GM12878 (cell line): ENCODE data around the gene MPST. TPM values are rescaled to one million over a fixed set of nuclear protein-coding genes. Genes with fewer than 3 reads are reported as not detected.
A peak's percentile ranks its signal among the peaks of the same experiment; 100 is the strongest.

Experiments
- BMI1 ChIP-seq: fragments of 450-650 bp; IDR thresholded peaks from 2 replicates; pipeline ENCODE4 v1.6.1; 2016; ENCODE audit warnings: mild to moderate bottlenecking, moderate library complexity, borderline replicate concordance
- EP300 ChIP-seq, 2 experiments: fragments of 150-350 bp in 1 of 2; IDR thresholded peaks; 2 replicates each; pipeline ENCODE4 v1.6.1; 2011 to 2012; ENCODE audit warnings: low read depth in 2 of 2, low read length in 2 of 2, borderline replicate concordance in 1 of 2, improper control_type of control experiment in 1 of 2, inconsistent platforms in 1 of 2; ENCODE audit not compliant: control insufficient read depth in 1 of 2
- GABPA ChIP-seq: IDR thresholded peaks from 2 replicates; pipeline ENCODE4 v1.6.1; 2014; ENCODE audit warnings: antibody characterized with exemption, low read depth, mild to moderate bottlenecking, inconsistent platforms
- HDAC2 ChIP-seq: fragments of 200-600 bp; sonication (generic); IDR thresholded peaks from 2 replicates; pipeline ENCODE4 v1.6.1; 2017
- MEF2B ChIP-seq: fragments of 450-650 bp; IDR thresholded peaks from 2 replicates; pipeline ENCODE4 v1.6.1; 2018; ENCODE audit warnings: mild to moderate bottlenecking, moderate library complexity; ENCODE audit not compliant: partially characterized antibody, poor library complexity, severe bottlenecking
- NR2C2 ChIP-seq: IDR thresholded peaks from 2 replicates; pipeline ENCODE4 v1.6.1; 2011; ENCODE audit warnings: borderline replicate concordance, low read depth; ENCODE audit not compliant: control insufficient read depth, insufficient read length
- RBBP5 ChIP-seq: fragments of 200-600 bp; sonication (generic); conservative IDR thresholded peaks from 2 replicates; pipeline ENCODE4 v1.6.1; 2016
- RELA ChIP-seq: fragments of 450-650 bp; IDR thresholded peaks from 2 replicates; pipeline ENCODE4 v1.8.0; 2014; ENCODE audit warnings: borderline replicate concordance; ENCODE audit not compliant: partially characterized antibody
- SMAD5 ChIP-seq: IDR thresholded peaks from 2 replicates; pipeline ENCODE4 v1.6.1; 2016; ENCODE audit warnings: antibody characterized with exemption, low read depth
- SRF ChIP-seq, 2 experiments: IDR thresholded peaks; 2 replicates each; pipeline ENCODE4 v1.6.1; 2011; ENCODE audit warnings: low read depth in 2 of 2, low read length in 2 of 2, mild to moderate bottlenecking in 1 of 2, moderate library complexity in 1 of 2
- ZNF207 ChIP-seq: fragments of 450-650 bp; IDR thresholded peaks from 2 replicates; pipeline ENCODE4 v1.6.1; 2014; ENCODE audit warnings: antibody characterized with exemption, mild to moderate bottlenecking, borderline replicate concordance
- ZSCAN29 ChIP-seq: fragments of 450-650 bp; IDR thresholded peaks from 2 replicates; pipeline ENCODE4 v1.6.1; 2017; ENCODE audit warnings: mild to moderate bottlenecking, moderate library complexity
- polyA plus RNA-seq, 11 experiments: library from polyadenylated mRNA; depleted of rRNA in 4 of 11; unstranded in 6 of 11; stranded (reverse) in 5 of 11; fragments of >200 nt; fragmentation: Nextera tagmentation in 4 of 11; fragmentation: Illumina TruSeq in 1 of 11; extraction: Ambion mirVana in 4 of 11; extraction: Trizol in 1 of 11; gene quantifications; 1 replicate in 1 of 11; 2 replicates in 10 of 11; pipeline versions ENCODE4 v1.2.1 to v1.2.3, GENCODE V29; 2011 to 2016; ENCODE audit warnings: inconsistent platforms in 2 of 11, missing spikeins in 2 of 11, low read depth in 1 of 11
- total RNA-seq, 4 experiments: library from RNA; depleted of rRNA in 3 of 4; stranded (reverse); fragments of >200 nt in 3 of 4; fragmentation: Illumina TruSeq in 1 of 4; extraction: Trizol in 1 of 4; gene quantifications; 2 replicates each; pipeline versions ENCODE4 v1.2.1 to v1.2.3, GENCODE V29; 2013 to 2021
- TF ChIP-seq, protein P1 (sequence below): fragments of 450-650 bp; IDR thresholded peaks from 2 replicates; pipeline ENCODE4 v1.6.1; 2016; ENCODE audit warnings: mild to moderate bottlenecking, moderate library complexity, borderline replicate concordance
- TF ChIP-seq, protein P2 (sequence below): IDR thresholded peaks from 2 replicates; pipeline ENCODE4 v1.6.1; 2011; ENCODE audit warnings: low read depth, mild to moderate bottlenecking, low read length, moderate library complexity, borderline replicate concordance; ENCODE audit errors: extremely low read depth
- TF ChIP-seq, protein P3 (sequence below): IDR thresholded peaks from 2 replicates; pipeline ENCODE4 v1.6.1; 2011; ENCODE audit warnings: mild to moderate bottlenecking, low read depth, low read length, moderate library complexity; ENCODE audit not compliant: insufficient replicate concordance
- TF ChIP-seq, protein P4 (sequence below): fragments of 450-650 bp; formaldehyde crosslinking; IDR thresholded peaks from 2 replicates; pipeline ENCODE4 v1.4.0; 2022; ENCODE audit warnings: mild to moderate bottlenecking, moderate library complexity
- TF ChIP-seq, protein P5 (sequence below): fragments of 450-650 bp; IDR thresholded peaks from 2 replicates; pipeline ENCODE4 v1.6.1; 2017; ENCODE audit warnings: mild to moderate bottlenecking, low read depth, inconsistent platforms; ENCODE audit not compliant: poor library complexity, severe bottlenecking

MPST gene
- total and polyA plus RNA-seq, 10 of the 15 experiments (the other 5 are each of a cell fraction or from before 2014, with no cell fraction given) = 0.95 to 88.7 (median 38.5) TPM

DNA sequence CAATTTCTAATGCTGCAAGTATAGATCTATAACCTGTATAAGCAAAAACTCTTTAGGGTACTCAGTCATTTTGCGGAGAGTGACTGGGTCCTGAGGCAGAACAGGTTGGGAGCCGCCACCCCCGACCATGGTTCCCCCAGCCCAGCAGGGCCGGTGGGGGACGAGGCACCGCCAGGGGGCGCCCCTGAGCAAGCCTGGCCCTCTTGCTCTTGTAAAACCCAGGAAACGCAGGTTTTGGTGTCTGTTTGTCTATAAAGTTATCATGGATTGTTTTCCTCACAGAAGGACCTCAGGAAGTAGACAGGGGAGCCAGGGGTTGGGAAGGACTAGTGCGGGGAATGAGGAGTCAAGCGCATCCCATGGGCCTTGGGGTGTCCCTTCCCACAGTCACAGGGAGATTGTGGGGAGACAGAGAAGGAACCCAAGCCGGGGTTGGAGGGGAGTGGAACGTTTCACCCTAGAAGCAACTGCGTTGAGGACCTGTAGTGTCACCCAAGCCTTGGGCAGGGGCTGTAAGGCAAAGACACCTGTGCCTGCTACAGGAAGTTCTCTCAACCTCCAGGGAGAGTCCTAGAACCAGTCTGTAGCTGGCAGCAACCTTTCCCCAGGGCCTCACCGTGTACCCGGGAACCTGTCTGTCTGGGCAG, 58.4 kb downstream of the MPST start (continued):
- TF ChIP-seq, protein P1, sequence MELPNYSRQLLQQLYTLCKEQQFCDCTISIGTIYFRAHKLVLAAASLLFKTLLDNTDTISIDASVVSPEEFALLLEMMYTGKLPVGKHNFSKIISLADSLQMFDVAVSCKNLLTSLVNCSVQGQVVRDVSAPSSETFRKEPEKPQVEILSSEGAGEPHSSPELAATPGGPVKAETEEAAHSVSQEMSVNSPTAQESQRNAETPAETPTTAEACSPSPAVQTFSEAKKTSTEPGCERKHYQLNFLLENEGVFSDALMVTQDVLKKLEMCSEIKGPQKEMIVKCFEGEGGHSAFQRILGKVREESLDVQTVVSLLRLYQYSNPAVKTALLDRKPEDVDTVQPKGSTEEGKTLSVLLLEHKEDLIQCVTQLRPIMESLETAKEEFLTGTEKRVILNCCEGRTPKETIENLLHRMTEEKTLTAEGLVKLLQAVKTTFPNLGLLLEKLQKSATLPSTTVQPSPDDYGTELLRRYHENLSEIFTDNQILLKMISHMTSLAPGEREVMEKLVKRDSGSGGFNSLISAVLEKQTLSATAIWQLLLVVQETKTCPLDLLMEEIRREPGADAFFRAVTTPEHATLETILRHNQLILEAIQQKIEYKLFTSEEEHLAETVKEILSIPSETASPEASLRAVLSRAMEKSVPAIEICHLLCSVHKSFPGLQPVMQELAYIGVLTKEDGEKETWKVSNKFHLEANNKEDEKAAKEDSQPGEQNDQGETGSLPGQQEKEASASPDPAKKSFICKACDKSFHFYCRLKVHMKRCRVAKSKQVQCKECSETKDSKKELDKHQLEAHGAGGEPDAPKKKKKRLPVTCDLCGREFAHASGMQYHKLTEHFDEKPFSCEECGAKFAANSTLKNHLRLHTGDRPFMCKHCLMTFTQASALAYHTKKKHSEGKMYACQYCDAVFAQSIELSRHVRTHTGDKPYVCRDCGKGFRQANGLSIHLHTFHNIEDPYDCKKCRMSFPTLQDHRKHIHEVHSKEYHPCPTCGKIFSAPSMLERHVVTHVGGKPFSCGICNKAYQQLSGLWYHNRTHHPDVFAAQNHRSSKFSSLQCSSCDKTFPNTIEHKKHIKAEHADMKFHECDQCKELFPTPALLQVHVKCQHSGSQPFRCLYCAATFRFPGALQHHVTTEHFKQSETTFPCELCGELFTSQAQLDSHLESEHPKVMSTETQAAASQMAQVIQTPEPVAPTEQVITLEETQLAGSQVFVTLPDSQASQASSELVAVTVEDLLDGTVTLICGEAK = peak; percentile 85
- TF ChIP-seq, protein P2, sequence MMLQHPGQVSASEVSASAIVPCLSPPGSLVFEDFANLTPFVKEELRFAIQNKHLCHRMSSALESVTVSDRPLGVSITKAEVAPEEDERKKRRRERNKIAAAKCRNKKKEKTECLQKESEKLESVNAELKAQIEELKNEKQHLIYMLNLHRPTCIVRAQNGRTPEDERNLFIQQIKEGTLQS = no peak
- TF ChIP-seq ZNF207 (no peak), SRF (IDR thresholded peaks at IDR 0.05; ENCODE audit: low read depth in 2 of 2, low read length in 2 of 2) (no peak), NR2C2 (no peak), RBBP5 (no peak), SMAD5 (no peak), HDAC2 (no peak), RELA (no peak), ZSCAN29 (no peak), BMI1 (no peak), MEF2B (no peak), EP300 (IDR thresholded peaks at IDR 0.05; ENCODE audit: borderline replicate concordance in 1 of 2, control insufficient read depth in 1 of 2, low read depth in 2 of 2, low read length in 2 of 2) (no peak), GABPA (no peak)
- TF ChIP-seq, protein P3, sequence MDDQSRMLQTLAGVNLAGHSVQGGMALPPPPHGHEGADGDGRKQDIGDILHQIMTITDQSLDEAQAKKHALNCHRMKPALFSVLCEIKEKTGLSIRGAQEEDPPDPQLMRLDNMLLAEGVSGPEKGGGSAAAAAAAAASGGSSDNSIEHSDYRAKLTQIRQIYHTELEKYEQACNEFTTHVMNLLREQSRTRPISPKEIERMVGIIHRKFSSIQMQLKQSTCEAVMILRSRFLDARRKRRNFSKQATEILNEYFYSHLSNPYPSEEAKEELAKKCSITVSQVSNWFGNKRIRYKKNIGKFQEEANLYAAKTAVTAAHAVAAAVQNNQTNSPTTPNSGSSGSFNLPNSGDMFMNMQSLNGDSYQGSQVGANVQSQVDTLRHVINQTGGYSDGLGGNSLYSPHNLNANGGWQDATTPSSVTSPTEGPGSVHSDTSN = no peak
- TF ChIP-seq, protein P4, sequence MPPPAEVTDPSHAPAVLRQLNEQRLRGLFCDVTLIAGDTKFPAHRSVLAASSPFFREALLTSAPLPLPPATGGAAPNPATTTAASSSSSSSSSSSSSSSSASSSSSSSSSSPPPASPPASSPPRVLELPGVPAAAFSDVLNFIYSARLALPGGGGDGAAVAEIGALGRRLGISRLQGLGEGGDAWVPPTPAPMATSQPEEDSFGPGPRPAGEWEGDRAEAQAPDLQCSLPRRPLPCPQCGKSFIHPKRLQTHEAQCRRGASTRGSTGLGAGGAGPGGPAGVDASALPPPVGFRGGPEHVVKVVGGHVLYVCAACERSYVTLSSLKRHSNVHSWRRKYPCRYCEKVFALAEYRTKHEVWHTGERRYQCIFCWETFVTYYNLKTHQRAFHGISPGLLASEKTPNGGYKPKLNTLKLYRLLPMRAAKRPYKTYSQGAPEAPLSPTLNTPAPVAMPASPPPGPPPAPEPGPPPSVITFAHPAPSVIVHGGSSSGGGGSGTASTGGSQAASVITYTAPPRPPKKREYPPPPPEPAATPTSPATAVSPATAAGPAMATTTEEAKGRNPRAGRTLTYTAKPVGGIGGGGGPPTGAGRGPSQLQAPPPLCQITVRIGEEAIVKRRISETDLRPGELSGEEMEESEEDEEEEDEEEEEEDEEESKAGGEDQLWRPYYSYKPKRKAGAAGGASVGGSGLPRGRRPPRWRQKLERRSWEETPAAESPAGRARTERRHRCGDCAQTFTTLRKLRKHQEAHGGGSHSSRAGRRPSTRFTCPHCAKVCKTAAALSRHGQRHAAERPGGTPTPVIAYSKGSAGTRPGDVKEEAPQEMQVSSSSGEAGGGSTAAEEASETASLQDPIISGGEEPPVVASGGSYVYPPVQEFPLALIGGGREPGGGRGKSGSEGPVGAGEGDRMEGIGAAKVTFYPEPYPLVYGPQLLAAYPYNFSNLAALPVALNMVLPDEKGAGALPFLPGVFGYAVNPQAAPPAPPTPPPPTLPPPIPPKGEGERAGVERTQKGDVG (CRISPR knock-in tag) = no peak
- TF ChIP-seq, protein P5, sequence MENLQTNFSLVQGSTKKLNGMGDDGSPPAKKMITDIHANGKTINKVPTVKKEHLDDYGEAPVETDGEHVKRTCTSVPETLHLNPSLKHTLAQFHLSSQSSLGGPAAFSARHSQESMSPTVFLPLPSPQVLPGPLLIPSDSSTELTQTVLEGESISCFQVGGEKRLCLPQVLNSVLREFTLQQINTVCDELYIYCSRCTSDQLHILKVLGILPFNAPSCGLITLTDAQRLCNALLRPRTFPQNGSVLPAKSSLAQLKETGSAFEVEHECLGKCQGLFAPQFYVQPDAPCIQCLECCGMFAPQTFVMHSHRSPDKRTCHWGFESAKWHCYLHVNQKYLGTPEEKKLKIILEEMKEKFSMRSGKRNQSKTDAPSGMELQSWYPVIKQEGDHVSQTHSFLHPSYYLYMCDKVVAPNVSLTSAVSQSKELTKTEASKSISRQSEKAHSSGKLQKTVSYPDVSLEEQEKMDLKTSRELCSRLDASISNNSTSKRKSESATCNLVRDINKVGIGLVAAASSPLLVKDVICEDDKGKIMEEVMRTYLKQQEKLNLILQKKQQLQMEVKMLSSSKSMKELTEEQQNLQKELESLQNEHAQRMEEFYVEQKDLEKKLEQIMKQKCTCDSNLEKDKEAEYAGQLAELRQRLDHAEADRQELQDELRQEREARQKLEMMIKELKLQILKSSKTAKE = no peak
